ENCODE results near the gene PIGS. TPM values are rescaled to one million over a fixed set of nuclear protein-coding genes. Genes with fewer than 3 reads are reported as not detected.

PIGS gene
- polyA plus RNA-seq, 6 donors from 2014 or later, result 31.3 to 61.7 (median 46.0) TPM

Other genes with a start within 250 kb of the PIGS start
- gene IFT20, start 236.1 kb downstream of the PIGS start, polyA plus RNA-seq (ENCODE audit: low read depth in 6 of 6), result 10 to 100 TPM; 41.5 to 53.9 (median 49.3) TPM
- 10 to 100 TPM in 2 of 6 donors, 1 to 10 TPM in 4; 4.0 to 11.5 (median 9.4) TPM for gene TNFAIP1, start 235.8 kb downstream of the PIGS start, polyA plus RNA-seq (ENCODE audit: low read depth in 6 of 6)
- 100 to 1,000 TPM in 1 of 6 donors, 10 to 100 TPM in 5; 80.1 to 159 (median 84.3) TPM for gene POLDIP2, start 214.0 kb downstream of the PIGS start, polyA plus RNA-seq (ENCODE audit: low read depth in 6 of 6)
- gene SEBOX, start 206.3 kb downstream of the PIGS start, polyA plus RNA-seq (ENCODE audit: low read depth in 6 of 6), result not detected
- gene VTN, start 201.2 kb downstream of the PIGS start, polyA plus RNA-seq (ENCODE audit: low read depth in 6 of 6), result under 1 TPM in 1 of 6 donors, not detected in 5; 0.13 TPM
- gene SARM1, start 199.8 kb downstream of the PIGS start, polyA plus RNA-seq (ENCODE audit: low read depth in 6 of 6), result 1 to 10 TPM; 4.3 to 8.1 (median 7.1) TPM
- 1 to 10 TPM in 1 of 6 donors, under 1 TPM in 3, not detected in 2; 0.53 to 3.6 (median 0.68) TPM for gene SLC46A1, start 165.3 kb downstream of the PIGS start, polyA plus RNA-seq (ENCODE audit: low read depth in 6 of 6)
- gene SLC13A2, start 97.9 kb downstream of the PIGS start, polyA plus RNA-seq (ENCODE audit: low read depth in 6 of 6), result not detected
- gene FOXN1, start 65.2 kb downstream of the PIGS start, polyA plus RNA-seq (ENCODE audit: low read depth in 6 of 6), result not detected
- 10 to 100 TPM; 69.7 to 93.0 (median 75.3) TPM for gene UNC119, start 18.9 kb downstream of the PIGS start, polyA plus RNA-seq (ENCODE audit: low read depth in 6 of 6)
- 10 to 100 TPM; 30.6 to 67.9 (median 48.3) TPM for gene ALDOC, start 5.4 kb upstream of the PIGS start, polyA plus RNA-seq (ENCODE audit: low read depth in 6 of 6)
- gene SPAG5, start 27.5 kb upstream of the PIGS start, polyA plus RNA-seq (ENCODE audit: low read depth in 6 of 6), result 1 to 10 TPM in 1 of 6 donors, under 1 TPM in 4, not detected in 1; 0.26 to 1.1 (median 0.62) TPM
- gene RSKR, start 42.7 kb upstream of the PIGS start, polyA plus RNA-seq (ENCODE audit: low read depth in 6 of 6), result under 1 TPM in 2 of 6 donors, not detected in 4; 0.09 to 0.20 TPM
- gene BLTP2, start 73.6 kb upstream of the PIGS start, polyA plus RNA-seq (ENCODE audit: low read depth in 6 of 6), result 10 to 100 TPM; 15.0 to 57.5 (median 40.8) TPM
- 10 to 100 TPM; 46.0 to 76.5 (median 61.7) TPM for gene SDF2, start 90.4 kb upstream of the PIGS start, polyA plus RNA-seq (ENCODE audit: low read depth in 6 of 6)
- 10 to 100 TPM in 1 of 6 donors, 1 to 10 TPM in 5; 4.6 to 19.5 (median 7.4) TPM for gene SUPT6H, start 90.7 kb upstream of the PIGS start, polyA plus RNA-seq (ENCODE audit: low read depth in 6 of 6)
- gene PROCA1, start 140.4 kb upstream of the PIGS start, polyA plus RNA-seq (ENCODE audit: low read depth in 6 of 6), result 1 to 10 TPM in 3 of 6 donors, under 1 TPM in 2, not detected in 1; 0.29 to 2.3 (median 1.1) TPM
- gene RAB34, start 146.3 kb upstream of the PIGS start, polyA plus RNA-seq (ENCODE audit: low read depth in 6 of 6), result 10 to 100 TPM; 11.6 to 22.6 (median 18.2) TPM
- gene RPL23A, start 148.5 kb upstream of the PIGS start, polyA plus RNA-seq (ENCODE audit: low read depth in 6 of 6), result 1,000 to 10,000 TPM; 5,077 to 6,780 (median 5,627) TPM
- gene TLCD1, start 154.7 kb upstream of the PIGS start, polyA plus RNA-seq (ENCODE audit: low read depth in 6 of 6), result 1 to 10 TPM in 1 of 6 donors, under 1 TPM in 1, not detected in 4; 0.93 to 1.2 TPM
- gene NEK8, start 157.3 kb upstream of the PIGS start, polyA plus RNA-seq (ENCODE audit: low read depth in 6 of 6), result 10 to 100 TPM; 14.5 to 26.1 (median 19.6) TPM
- 10 to 100 TPM in 4 of 6 donors, 1 to 10 TPM in 2; 5.4 to 17.1 (median 12.0) TPM for gene TRAF4, start 172.5 kb upstream of the PIGS start, polyA plus RNA-seq (ENCODE audit: low read depth in 6 of 6)

Data from naive B cell (primary cell).